Testis (tissue), 3 donors: Measurements from ENCODE around the gene FBF1. TPM values are rescaled to one million over a fixed set of nuclear protein-coding genes. Genes with fewer than 3 reads are reported as not detected.

Experiments
- DNase-seq: peaks from one replicate; pipeline ENCODE4 v3.0.0-alpha.2; 2019
- H3K27ac ChIP-seq, 2 donors: fragments of 200-600 bp; sonication (generic); one replicate each; pipeline ENCODE4 v1.5.1; 2019
- H3K27me3 ChIP-seq: fragments of 200-600 bp; sonication (generic); one replicate; pipeline ENCODE4 v1.5.1; 2019
- H3K36me3 ChIP-seq: fragments of 200-600 bp; sonication (generic); one replicate; pipeline ENCODE4 v1.5.1; 2017; ENCODE audit warnings: low read depth; ENCODE audit errors: missing control alignments
- H3K4me1 ChIP-seq: fragments of 200-600 bp; sonication (generic); one replicate; pipeline ENCODE4 v1.5.1; 2019
- H3K4me3 ChIP-seq, 2 donors: fragments of 200-600 bp; sonication (generic); one replicate each; pipeline ENCODE4 v1.5.1; 2017 to 2019
- H3K9me3 ChIP-seq: fragments of 200-600 bp; sonication (generic); one replicate; pipeline ENCODE4 v1.5.1; 2017
- POLR2A ChIP-seq: fragments of 450-650 bp; IDR thresholded peaks from one replicate; pipeline ENCODE4 v1.6.1; 2017; ENCODE audit warnings: antibody characterized with exemption, mild to moderate bottlenecking, moderate library complexity
- WGBS, 2 donors: methylation state at CpG; one replicate each; pipeline ENCODE4 v1.1.5; 2018; 5-methylcytosine and 5-hydroxymethylcytosine counted together
- intact Hi-C: fragments of 100-400 bp; cut with DNase I; formaldehyde crosslinking; loops from one replicate; pipeline ENCODE4 v1.15.1; 2023; ENCODE audit warnings: low total_unique reads
- polyA plus RNA-seq: library from polyadenylated mRNA; stranded (reverse); fragments of 350-450 nt; fragmentation: Illumina TruSeq; extraction: RNeasy Lipid Tissue Mini Kit (QIAGEN cat#74804); gene quantifications from one replicate; pipeline ENCODE4 v1.2.3, GENCODE V29; 2014; ENCODE audit warnings: low read depth, low replicate concordance; ENCODE audit not compliant: insufficient read depth
- total RNA-seq, 2 donors: library from RNA; depleted of rRNA; stranded (reverse); fragments of >200 nt; gene quantifications; one replicate each; pipeline ENCODE4 v1.2.3, GENCODE V29; 2016
- TF ChIP-seq, protein P1 (sequence below), 3 experiments: fragments of 450-650 bp in 2 of 3; fragments of 200-600 bp in 1 of 3; sonication (generic) in 1 of 3; IDR thresholded peaks; one replicate each; pipeline ENCODE4 v1.5.1; 2016 to 2019; ENCODE audit warnings: antibody characterized with exemption in 3 of 3, mild to moderate bottlenecking in 2 of 3, moderate library complexity in 1 of 3

Gene FBF1
- total and polyA plus RNA-seq, 3 donors from 2014 or later: 81.1 to 119 (median 85.4) TPM

DNA sequence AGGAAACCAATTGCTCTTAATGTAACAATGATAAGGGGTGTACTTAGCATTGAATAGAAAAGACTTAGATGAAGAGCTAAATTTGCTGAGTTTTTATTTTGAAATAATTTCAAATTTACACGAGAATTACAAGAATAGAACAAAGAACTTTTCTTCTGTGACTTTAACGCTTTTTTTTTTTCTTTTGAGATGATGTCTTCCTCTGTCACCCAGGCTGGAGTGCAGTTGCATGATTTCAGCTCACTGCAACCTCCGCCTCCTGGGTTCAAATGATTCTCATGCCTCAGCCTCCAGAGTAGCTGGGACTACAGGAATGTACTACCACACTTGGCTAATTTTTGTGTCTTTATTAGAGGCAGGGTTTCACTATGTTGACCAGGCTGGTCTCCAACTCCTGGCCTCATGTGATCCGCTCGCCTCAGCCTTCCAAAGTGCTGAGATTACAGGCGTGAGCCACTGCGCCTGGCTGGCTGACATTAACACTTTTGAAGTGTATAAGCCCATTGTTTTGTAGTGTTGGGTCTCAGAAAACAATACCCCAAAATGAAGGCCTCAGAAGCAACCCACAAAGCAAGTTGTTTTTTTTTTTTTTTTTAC, 40.3 kb upstream of the FBF1 start:
- Histone ChIP-seq H3K4me1 (peaks cover 58% of the 10 kb centered on the region), H3K4me3 (no peak overlapping the region), H3K27ac (peak overlapping the region; percentile 52 to 99), H3K9me3 (no peaks in the 10 kb centered on the region), H3K36me3 (no peaks in the 10 kb centered on the region), H3K27me3 (no peaks in the 10 kb centered on the region)
- WGBS, 2 donors: 69 to 84% methylated on average over 7 of the region's 7 CpGs
- intact Hi-C loops: no loop called here
- no peak for TF ChIP-seq POLR2A
- TF ChIP-seq, protein P1, sequence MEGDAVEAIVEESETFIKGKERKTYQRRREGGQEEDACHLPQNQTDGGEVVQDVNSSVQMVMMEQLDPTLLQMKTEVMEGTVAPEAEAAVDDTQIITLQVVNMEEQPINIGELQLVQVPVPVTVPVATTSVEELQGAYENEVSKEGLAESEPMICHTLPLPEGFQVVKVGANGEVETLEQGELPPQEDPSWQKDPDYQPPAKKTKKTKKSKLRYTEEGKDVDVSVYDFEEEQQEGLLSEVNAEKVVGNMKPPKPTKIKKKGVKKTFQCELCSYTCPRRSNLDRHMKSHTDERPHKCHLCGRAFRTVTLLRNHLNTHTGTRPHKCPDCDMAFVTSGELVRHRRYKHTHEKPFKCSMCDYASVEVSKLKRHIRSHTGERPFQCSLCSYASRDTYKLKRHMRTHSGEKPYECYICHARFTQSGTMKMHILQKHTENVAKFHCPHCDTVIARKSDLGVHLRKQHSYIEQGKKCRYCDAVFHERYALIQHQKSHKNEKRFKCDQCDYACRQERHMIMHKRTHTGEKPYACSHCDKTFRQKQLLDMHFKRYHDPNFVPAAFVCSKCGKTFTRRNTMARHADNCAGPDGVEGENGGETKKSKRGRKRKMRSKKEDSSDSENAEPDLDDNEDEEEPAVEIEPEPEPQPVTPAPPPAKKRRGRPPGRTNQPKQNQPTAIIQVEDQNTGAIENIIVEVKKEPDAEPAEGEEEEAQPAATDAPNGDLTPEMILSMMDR (IDR thresholded peaks at IDR 0.05): no peak
- no peak for DNase-seq

DNA sequence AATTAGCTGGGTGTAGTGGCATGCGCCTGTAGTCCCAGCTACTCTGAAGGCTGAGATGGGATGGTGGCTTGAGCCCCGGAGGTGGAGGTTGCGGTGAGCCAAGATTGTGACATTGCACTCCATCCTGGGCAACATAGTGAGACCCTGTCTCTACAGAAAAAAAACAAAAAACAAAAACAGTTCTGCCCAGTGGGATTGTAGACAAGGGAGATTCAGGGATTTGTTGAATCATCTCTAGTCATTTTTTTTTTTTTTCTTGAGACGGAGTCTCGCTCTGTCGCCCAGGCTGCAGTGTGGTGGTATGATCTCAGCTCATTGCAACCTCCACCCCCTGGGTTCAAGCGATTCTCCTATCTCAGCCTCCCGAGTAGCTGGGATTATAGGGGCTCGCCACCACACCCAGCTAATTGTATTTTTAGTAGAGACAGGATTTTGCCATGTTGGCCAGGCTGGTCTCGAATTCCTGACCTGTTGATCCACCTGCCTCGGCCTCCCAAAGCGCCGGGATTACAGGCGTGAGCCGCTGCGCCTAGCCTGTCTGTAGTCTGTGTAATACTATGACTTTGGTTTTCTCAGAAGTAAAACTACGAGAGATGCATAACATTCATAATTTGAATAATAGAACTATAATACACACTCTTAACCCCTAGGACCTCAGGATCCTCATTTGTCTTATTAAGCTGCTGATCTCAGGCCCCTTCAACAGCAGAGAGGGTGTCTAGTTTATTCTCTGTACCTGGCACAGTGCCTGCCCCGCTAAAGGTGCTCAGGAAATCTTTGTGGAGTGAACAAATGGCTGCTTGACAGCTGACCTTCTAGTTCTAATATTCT, 39.6 kb upstream of the FBF1 start:
- no peak for DNase-seq

DNA sequence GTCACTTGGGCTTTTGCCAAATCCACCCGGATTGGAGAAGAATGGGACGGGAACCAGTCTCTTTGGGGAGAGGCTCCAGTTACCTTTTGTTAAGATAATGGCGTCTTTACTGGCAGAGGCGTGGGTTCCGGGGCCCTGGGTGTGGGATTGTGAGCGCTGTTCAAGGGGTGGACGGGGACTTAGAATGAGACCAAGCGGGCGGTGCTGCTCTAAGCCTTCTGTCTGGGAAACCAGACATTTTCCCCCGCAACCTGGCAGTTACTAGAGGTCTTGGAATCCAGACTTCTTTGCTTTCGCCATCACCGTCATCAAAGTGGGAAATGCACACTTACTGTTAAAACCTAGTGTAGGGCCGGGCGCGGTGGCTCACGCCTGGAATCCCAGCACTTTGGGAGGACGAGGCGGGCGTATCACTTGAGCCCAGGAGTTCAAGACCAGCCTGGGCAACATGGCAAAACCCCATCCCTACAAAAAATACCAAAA, 38.9 kb upstream of the FBF1 start:
- Histone ChIP-seq H3K4me3 (peak overlapping the region; percentile 76 to 89), H3K9me3 (no peaks in the 10 kb centered on the region), H3K27me3 (no peaks in the 10 kb centered on the region), H3K4me1 (peaks cover 56% of the 10 kb centered on the region), H3K36me3 (no peaks in the 10 kb centered on the region), H3K27ac (peak overlapping the region; percentile 99)
- no peak for DNase-seq
- TF ChIP-seq, protein P1 (IDR thresholded peaks at IDR 0.05): no peak
- TF ChIP-seq POLR2A: no peak
- 6% methylated on average over 19 of the region's 19 CpGs for WGBS, 2 donors
- intact Hi-C loops: no loop called here

More for the DNA sequence above, 39.6 kb upstream of the FBF1 start:
- H3K27me3 ChIP-seq: no peaks in the 10 kb centered on the region
- WGBS, 2 donors: 74 to 76% methylated on average over 18 of the region's 18 CpGs
- no peaks in the 10 kb centered on the region for H3K9me3 ChIP-seq
- TF ChIP-seq, protein P1 (IDR thresholded peaks at IDR 0.05): no peak
- TF ChIP-seq POLR2A: no peak
- H3K4me3 ChIP-seq: peak overlapping the region; percentile 76 to 89
- H3K36me3 ChIP-seq: no peaks in the 10 kb centered on the region
- peaks cover 58% of the 10 kb centered on the region for H3K4me1 ChIP-seq
- intact Hi-C loops: no loop called here
- peak overlapping the region; percentile 99 for H3K27ac ChIP-seq

DNA sequence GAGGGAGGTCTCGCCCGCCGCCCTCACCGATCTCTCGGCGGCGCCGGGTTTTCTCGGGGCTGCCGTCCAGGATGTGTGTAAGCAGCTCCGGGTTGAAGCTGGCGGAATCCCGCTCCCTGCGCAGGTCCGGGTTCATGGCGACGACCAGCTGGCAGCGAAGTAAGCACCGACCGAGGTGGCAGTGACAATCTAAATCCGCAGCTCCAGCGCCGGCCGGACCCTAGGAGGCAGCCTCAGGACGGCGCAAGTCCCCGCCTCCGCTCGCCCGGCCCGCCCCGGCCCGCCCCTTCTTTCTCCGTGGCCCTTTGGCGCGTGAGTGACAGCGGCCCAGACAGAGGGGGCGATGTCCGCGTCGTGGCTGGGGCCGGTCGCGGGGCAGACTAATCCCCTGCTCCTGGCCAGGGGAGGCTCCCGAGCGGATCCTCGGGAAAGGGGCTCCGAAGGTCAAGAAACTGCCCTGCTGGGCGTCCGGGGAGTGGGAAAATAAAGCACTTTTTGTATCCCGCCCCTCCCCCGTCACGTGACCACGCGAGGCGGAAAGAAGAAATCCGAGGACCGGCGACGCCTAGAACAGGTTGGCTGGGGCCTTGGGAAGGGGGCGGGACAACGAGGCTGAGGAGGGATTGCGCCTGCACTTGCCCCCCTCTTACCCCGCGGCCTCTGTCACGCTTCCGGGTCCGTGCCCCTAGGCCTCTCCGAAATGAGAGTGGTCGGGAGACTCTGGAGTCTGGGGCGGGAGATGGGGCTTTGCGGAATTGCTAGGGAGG, 38.3 kb upstream of the FBF1 start, which contains the start of the genes ACOX1 and TEN1:
Gene ACOX1, minus strand, starts transcription at position 229 of the 767 bp plus-strand sequence. Its CDS starts 93 bp downstream, at position 136.
Gene TEN1, plus strand, starts transcription at position 303 of the 767 bp plus-strand sequence. CDS start 6,953 bp downstream, outside the sequence.
- intact Hi-C loops: no loop called here
- H3K9me3 ChIP-seq: no peaks in the 10 kb centered on the region
- peaks cover 49% of the 10 kb centered on the region for H3K4me1 ChIP-seq
- WGBS, 2 donors: 0% methylated on average over 6 to 42 of the region's 72 CpGs
- TF ChIP-seq POLR2A: peak; percentile 67
- TF ChIP-seq, protein P1 (IDR thresholded peaks at IDR 0.05): peak in 2 of 3 experiments; percentile 34 to 47
- no peaks in the 10 kb centered on the region for H3K27me3 ChIP-seq
- DNase-seq: peak; percentile 98
- no peaks in the 10 kb centered on the region for H3K36me3 ChIP-seq
- peak within 1 kb of the TSS; percentile 99 for H3K27ac ChIP-seq
- H3K4me3 ChIP-seq: peak within 1 kb of the TSS; percentile 76 to 89
